PC-3 (cell line): Measurements from ENCODE around the gene DHX34.

ENCODE experiments used
- EZH2 ChIP-seq: fragments of 300-600 bp; sonication (generic); IDR thresholded peaks from one replicate; pipeline ENCODE4 v1.6.1; 2017; ENCODE audit warnings: antibody characterized with exemption, mild to moderate bottlenecking, low read length; ENCODE audit not compliant: unreplicated experiment
- TF ChIP-seq, protein P1 (sequence below): fragments of 300-600 bp; sonication (generic); conservative IDR thresholded peaks from 2 replicates; pipeline ENCODE4 v1.5.1; 2017; ENCODE audit warnings: antibody characterized with exemption, low read depth, mild to moderate bottlenecking, low read length

GRCh38 chr19:47323872-47324271, 25.2 kb upstream of the DHX34 start:
- TF ChIP-seq, protein P1, sequence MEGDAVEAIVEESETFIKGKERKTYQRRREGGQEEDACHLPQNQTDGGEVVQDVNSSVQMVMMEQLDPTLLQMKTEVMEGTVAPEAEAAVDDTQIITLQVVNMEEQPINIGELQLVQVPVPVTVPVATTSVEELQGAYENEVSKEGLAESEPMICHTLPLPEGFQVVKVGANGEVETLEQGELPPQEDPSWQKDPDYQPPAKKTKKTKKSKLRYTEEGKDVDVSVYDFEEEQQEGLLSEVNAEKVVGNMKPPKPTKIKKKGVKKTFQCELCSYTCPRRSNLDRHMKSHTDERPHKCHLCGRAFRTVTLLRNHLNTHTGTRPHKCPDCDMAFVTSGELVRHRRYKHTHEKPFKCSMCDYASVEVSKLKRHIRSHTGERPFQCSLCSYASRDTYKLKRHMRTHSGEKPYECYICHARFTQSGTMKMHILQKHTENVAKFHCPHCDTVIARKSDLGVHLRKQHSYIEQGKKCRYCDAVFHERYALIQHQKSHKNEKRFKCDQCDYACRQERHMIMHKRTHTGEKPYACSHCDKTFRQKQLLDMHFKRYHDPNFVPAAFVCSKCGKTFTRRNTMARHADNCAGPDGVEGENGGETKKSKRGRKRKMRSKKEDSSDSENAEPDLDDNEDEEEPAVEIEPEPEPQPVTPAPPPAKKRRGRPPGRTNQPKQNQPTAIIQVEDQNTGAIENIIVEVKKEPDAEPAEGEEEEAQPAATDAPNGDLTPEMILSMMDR = no peak
- TF ChIP-seq EZH2 = no peak
